Cardiac muscle cell (in vitro differentiated cells and primary cell): ENCODE data around the gene NIPAL3. TPM values are rescaled to one million over a fixed set of nuclear protein-coding genes. Genes with fewer than 3 reads are reported as not detected.

ENCODE experiments used
- DNase-seq, 2 donors: peaks; one replicate each; pipeline versions ENCODE4 v3.0.0 to v3.0.0-alpha.2; 2010 to 2017; ENCODE audit warnings: low read depth in 1 of 2, low spot score in 1 of 2
- H3K27ac ChIP-seq: fragments of 200-600 bp; sonication (generic); 2 replicates; pipeline ENCODE4 v1.5.1; 2016
- H3K27me3 ChIP-seq: fragments of 200-600 bp; sonication (generic); 2 replicates; pipeline ENCODE4 v1.6.0; 2016; ENCODE audit warnings: control low read depth
- H3K36me3 ChIP-seq: fragments of 200-600 bp; sonication (generic); 2 replicates; pipeline ENCODE4 v1.5.1; 2016; ENCODE audit warnings: control low read depth
- H3K4me1 ChIP-seq: fragments of 200-600 bp; sonication (generic); 2 replicates; pipeline ENCODE4 v1.8.1; 2017; ENCODE audit warnings: low read depth, mild to moderate bottlenecking, mixed run types
- H3K4me3 ChIP-seq: fragments of 200-600 bp; sonication (generic); 2 replicates; pipeline ENCODE4 v1.5.1; 2016; ENCODE audit warnings: mild to moderate bottlenecking
- H3K9me3 ChIP-seq: fragments of 200-600 bp; sonication (generic); 2 replicates; pipeline ENCODE4 v1.5.1; 2017; ENCODE audit warnings: low read depth, mild to moderate bottlenecking, control low read depth
- polyA plus RNA-seq: library from polyadenylated mRNA; unstranded; fragments of >200 nt; fragmentation: Nextera tagmentation; extraction: Ambion mirVana; gene quantifications from 2 replicates; pipeline ENCODE4 v1.2.1, GENCODE V29; 2016
- total RNA-seq: library from RNA; depleted of rRNA; stranded (reverse); fragments of >200 nt; gene quantifications from 2 replicates; pipeline ENCODE4 v1.2.3, GENCODE V29; 2016
- TF ChIP-seq, protein P1 (sequence below): IDR thresholded peaks from 2 replicates; pipeline ENCODE4 v1.5.1; 2012; ENCODE audit warnings: low read depth, mild to moderate bottlenecking, low read length

The NIPAL3 gene
- total RNA-seq (29.9 and 32.2 TPM in 2 replicates), polyA plus RNA-seq (19.0 and 23.7 TPM in 2 replicates)

DNA sequence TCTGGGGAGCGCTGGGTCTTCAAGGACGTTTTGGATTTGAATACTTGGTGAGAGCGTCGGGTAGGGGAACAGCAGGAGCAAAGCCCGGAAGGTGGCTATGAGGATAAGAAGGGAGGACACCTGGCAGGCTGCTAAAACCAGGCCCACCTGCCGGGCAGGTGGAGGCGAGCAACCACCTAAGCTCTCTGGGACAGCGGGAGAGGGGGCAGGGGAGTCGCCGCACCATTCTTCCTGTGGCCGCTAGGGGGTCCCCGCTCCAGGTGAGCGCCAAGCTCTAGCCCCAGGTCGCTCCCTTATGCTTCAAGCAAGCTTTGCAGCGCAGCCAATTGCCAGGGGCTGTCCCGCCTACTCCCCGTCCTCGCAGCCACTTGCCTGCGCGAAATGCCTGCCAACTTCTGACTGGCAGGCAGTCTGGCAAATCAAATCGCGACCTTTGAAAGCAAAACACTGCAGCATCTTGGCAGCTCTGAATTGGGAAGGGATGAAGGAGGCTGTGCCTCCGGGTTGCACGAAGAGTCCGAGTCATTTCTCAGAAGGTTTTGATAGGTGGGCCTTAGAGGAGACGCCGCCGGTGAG, at the start of gene NIPAL3:
Gene NIPAL3 (plus strand): TSS at position 469 of the 576 bp plus-strand sequence. CDS start 3,746 bp downstream, outside the sequence.
- peak; percentile 99 for DNase-seq
- Histone ChIP-seq H3K4me1 (peaks cover 4% of the 10 kb centered on the region), H3K27ac (no peak within 1 kb of the TSS), H3K27me3 (no peaks in the 10 kb centered on the region), H3K4me3 (peak within 1 kb of the TSS; percentile 50), H3K9me3 (no peaks in the 10 kb centered on the region), H3K36me3 (peaks cover 3% of the 10 kb centered on the region)
- TF ChIP-seq, protein P1, sequence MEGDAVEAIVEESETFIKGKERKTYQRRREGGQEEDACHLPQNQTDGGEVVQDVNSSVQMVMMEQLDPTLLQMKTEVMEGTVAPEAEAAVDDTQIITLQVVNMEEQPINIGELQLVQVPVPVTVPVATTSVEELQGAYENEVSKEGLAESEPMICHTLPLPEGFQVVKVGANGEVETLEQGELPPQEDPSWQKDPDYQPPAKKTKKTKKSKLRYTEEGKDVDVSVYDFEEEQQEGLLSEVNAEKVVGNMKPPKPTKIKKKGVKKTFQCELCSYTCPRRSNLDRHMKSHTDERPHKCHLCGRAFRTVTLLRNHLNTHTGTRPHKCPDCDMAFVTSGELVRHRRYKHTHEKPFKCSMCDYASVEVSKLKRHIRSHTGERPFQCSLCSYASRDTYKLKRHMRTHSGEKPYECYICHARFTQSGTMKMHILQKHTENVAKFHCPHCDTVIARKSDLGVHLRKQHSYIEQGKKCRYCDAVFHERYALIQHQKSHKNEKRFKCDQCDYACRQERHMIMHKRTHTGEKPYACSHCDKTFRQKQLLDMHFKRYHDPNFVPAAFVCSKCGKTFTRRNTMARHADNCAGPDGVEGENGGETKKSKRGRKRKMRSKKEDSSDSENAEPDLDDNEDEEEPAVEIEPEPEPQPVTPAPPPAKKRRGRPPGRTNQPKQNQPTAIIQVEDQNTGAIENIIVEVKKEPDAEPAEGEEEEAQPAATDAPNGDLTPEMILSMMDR = peak; percentile 66

DNA sequence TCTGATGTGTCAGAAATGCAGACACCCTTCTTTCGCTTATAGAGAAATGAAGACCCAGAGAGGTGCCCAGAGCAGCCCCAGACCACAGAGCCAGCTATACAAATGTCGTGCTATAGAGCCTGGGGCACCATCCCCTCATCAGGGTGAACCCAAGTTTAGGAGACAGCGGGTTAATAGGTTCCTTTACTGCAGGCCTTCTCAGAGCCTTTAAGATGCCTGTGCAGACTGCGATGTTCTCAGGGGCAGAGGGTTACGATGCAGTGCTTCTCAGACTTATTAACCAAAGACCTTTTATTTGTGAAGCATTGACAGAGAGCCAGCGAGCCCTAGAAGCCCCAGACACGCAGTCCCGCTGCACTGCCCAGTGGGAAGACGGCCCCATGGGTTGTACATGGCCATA, 48.9 kb upstream of the NIPAL3 start:
- Histone ChIP-seq H3K27ac (no peak overlapping the region), H3K9me3 (no peaks in the 10 kb centered on the region), H3K4me3 (no peak overlapping the region), H3K4me1 (peaks cover 5% of the 10 kb centered on the region), H3K27me3 (no peaks in the 10 kb centered on the region), H3K36me3 (no peaks in the 10 kb centered on the region)
- TF ChIP-seq, protein P1 = no peak
- no peak for DNase-seq

- no peak overlapping the region for H3K27ac ChIP-seq
- peak in 1 of 2 donors; percentile 47 for DNase-seq
Observed at GRCh38 chr1:24369199-24369598, 46.4 kb upstream of the NIPAL3 start.

GRCh38 chr1:24369801-24370200, 45.8 kb upstream of the NIPAL3 start:
- Histone ChIP-seq H3K4me1 (peaks cover 7% of the 10 kb centered on the region), H3K9me3 (no peaks in the 10 kb centered on the region)
- no peak for DNase-seq

More at GRCh38 chr1:24369199-24369598, 46.4 kb upstream of the NIPAL3 start:
- Histone ChIP-seq H3K4me1 (peaks cover 11% of the 10 kb centered on the region), H3K9me3 (no peaks in the 10 kb centered on the region), H3K36me3 (no peaks in the 10 kb centered on the region), H3K27me3 (no peaks in the 10 kb centered on the region), H3K4me3 (no peak overlapping the region)
- TF ChIP-seq, protein P1 = no peak

DNA sequence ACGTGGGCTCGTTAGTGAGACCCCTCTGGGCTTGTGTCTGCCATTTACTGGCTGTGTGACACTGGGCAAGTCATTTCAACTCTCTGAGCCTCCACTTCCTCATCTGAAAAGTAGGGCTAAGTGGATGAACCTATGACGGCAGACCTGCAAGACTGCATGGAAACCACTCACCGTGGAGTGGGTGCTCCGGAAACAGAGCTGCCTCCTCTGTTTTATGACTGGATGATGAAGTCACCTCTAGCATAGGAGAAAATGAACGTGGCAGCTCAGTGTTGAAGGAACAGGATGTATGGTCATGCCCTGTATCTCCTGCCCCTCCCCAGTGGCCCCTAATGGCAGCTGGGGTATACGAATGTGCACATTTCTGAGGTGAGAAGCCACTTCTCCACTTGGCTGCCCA, 42.6 kb upstream of the NIPAL3 start:
- Histone ChIP-seq H3K27ac (no peak overlapping the region), H3K27me3 (no peaks in the 10 kb centered on the region), H3K4me3 (no peak overlapping the region), H3K9me3 (no peaks in the 10 kb centered on the region), H3K4me1 (peaks cover 7% of the 10 kb centered on the region), H3K36me3 (no peaks in the 10 kb centered on the region)
- DNase-seq = no peak
- TF ChIP-seq, protein P1 = no peak

More at GRCh38 chr1:24369801-24370200, 45.8 kb upstream of the NIPAL3 start:
- Histone ChIP-seq H3K36me3 (no peaks in the 10 kb centered on the region), H3K4me3 (no peak overlapping the region), H3K27me3 (no peaks in the 10 kb centered on the region), H3K27ac (no peak overlapping the region)
- TF ChIP-seq, protein P1 = no peak
